Gastroesophageal sphincter (tissue), 4 donors: Measurements from ENCODE around the gene ORMDL3. TPM values are rescaled to one million over a fixed set of nuclear protein-coding genes. Genes with fewer than 3 reads are reported as not detected.

Experiments
- ATAC-seq: fragments of 150-250 bp; one replicate; pipeline ENCODE4 v1.9.1; 2016; ENCODE audit warnings: mild to moderate bottlenecking, moderate library complexity
- H3K27ac ChIP-seq, 4 donors: fragments of 200-600 bp; sonication (generic) in 3 of 4; 1 replicate in 3 of 4; 2 replicates in 1 of 4; pipeline ENCODE4 v1.5.1; 2016 to 2019
- H3K27me3 ChIP-seq: fragments of 200-600 bp; sonication (generic); one replicate; pipeline ENCODE4 v1.5.1; 2019
- H3K36me3 ChIP-seq, 2 donors: fragments of 200-600 bp; sonication (generic); one replicate each; pipeline ENCODE4 v1.5.1; 2019; ENCODE audit warnings: control low read depth in 1 of 2
- H3K4me1 ChIP-seq, 3 donors: fragments of 200-600 bp; sonication (generic); 1 replicate in 2 of 3; 2 replicates in 1 of 3; pipeline ENCODE4 v1.5.1; 2016 to 2019; ENCODE audit warnings: control low read depth in 2 of 3
- H3K4me3 ChIP-seq, 2 donors: fragments of 200-600 bp; sonication (generic); one replicate each; pipeline ENCODE4 v1.5.1; 2019; ENCODE audit warnings: mild to moderate bottlenecking in 1 of 2, moderate library complexity in 1 of 2
- H3K9me3 ChIP-seq, 3 donors: fragments of 200-600 bp; sonication (generic); one replicate each; pipeline ENCODE4 v1.5.1; 2017 to 2019; ENCODE audit warnings: control low read depth in 2 of 3
- EP300 ChIP-seq: sonication (generic); formaldehyde crosslinking; IDR thresholded peaks from one replicate; pipeline ENCODE4 v1.6.1; 2017; ENCODE audit warnings: antibody characterized with exemption, mild to moderate bottlenecking
- POLR2A ChIP-seq, 2 donors: fragments of 450-650 bp; IDR thresholded peaks; one replicate each; pipeline ENCODE4 v1.6.1; 2017; ENCODE audit warnings: antibody characterized with exemption in 2 of 2, mild to moderate bottlenecking in 2 of 2, moderate library complexity in 1 of 2
- POLR2AphosphoS5 ChIP-seq: sonication (generic); formaldehyde crosslinking; IDR thresholded peaks from one replicate; pipeline ENCODE4 v1.6.1; 2017; ENCODE audit warnings: antibody characterized with exemption
- WGBS, 2 donors: methylation state at CpG; one replicate each; pipeline ENCODE4 v1.1.5; 2018; ENCODE audit warnings: low coverage in 1 of 2; 5-methylcytosine and 5-hydroxymethylcytosine counted together
- total RNA-seq, 4 donors: library from RNA; depleted of rRNA; stranded (reverse); fragments of >200 nt; gene quantifications; one replicate each; pipeline ENCODE4 v1.1.0, GENCODE V29; 2016
- TF ChIP-seq, protein P1 (sequence below), 4 experiments: fragments of 200-600 bp in 2 of 4; fragments of 450-650 bp in 2 of 4; sonication (generic) in 1 of 4; IDR thresholded peaks; one replicate each; pipeline ENCODE4 v1.5.1; 2017 to 2019; ENCODE audit warnings: antibody characterized with exemption in 4 of 4, mild to moderate bottlenecking in 2 of 4, moderate library complexity in 2 of 4

ORMDL3 gene
- total RNA-seq, 4 donors from 2014 or later = 41.9 to 51.2 (median 46.9) TPM

DNA sequence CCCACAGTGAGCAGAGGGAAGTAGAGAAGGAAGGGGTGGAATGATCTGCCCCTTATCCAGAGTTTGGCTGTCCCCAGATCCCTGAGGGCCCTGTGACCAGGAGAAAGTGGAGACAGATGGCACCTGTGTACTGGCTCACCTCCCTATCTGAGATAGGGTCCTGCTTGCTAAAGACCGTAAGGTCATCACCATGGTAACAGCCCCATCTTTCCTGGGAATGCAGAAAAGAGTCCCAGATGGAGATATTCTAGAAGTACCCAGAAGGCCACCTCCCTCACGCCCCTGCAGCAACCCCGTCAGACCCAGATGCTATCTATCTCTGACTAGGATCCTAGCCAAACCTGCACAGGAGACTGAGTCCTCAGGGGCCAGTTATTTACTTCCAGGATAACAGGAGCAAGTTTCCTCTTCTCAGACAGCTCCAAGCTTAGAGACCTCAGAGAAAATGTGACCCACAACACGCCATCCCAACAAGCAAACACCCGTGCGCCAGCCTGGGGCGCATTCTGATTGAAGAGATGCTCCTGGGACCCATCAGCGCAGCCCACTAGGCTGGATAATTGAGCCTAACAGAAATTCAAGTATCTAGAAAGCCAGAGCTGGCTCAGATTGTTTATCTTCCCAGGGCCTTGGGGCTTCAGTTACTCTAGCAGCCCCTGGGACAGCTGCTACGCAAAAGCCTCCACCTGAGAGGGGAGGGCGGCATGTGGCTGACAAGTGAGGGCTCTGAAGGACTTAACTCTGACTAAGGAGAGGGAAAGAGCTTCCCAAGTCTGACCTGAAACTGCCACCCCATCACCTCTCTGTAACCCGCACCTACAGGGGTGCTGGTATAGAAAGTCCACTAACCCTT lies 1.9 kb downstream of the ORMDL3 start:
- no peak overlapping the region for H3K4me3 ChIP-seq
- 59 to 84% methylated on average over 2 to 8 of the region's 11 CpGs for WGBS, 2 donors

DNA sequence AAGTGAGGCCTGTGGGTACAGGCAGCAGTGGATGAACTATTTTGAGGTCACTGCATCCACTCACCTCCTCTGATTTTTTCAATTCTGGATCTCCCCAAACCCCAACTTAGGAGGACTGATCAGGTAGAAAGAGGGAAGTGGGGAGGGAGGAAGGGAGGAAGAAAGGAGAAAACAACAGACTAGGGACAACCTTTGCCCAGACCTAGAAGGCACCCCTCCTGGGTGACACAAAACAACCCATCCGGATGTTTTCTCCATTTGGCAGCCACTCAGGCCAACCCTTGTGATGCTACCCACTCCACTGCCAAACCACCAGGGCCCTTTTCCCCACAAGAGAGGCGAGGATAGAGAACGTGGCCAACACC lies 2.7 kb downstream of the ORMDL3 start:
- TF ChIP-seq POLR2AphosphoS5 (no peak), EP300 (no peak), POLR2A (IDR thresholded peaks at IDR 0.05) (no peak)
- TF ChIP-seq, protein P1, sequence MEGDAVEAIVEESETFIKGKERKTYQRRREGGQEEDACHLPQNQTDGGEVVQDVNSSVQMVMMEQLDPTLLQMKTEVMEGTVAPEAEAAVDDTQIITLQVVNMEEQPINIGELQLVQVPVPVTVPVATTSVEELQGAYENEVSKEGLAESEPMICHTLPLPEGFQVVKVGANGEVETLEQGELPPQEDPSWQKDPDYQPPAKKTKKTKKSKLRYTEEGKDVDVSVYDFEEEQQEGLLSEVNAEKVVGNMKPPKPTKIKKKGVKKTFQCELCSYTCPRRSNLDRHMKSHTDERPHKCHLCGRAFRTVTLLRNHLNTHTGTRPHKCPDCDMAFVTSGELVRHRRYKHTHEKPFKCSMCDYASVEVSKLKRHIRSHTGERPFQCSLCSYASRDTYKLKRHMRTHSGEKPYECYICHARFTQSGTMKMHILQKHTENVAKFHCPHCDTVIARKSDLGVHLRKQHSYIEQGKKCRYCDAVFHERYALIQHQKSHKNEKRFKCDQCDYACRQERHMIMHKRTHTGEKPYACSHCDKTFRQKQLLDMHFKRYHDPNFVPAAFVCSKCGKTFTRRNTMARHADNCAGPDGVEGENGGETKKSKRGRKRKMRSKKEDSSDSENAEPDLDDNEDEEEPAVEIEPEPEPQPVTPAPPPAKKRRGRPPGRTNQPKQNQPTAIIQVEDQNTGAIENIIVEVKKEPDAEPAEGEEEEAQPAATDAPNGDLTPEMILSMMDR (IDR thresholded peaks at IDR 0.05) = no peak
- Histone ChIP-seq H3K4me3 (no peak overlapping the region), H3K4me1 (peaks cover 4 to 53% (median 24%) of the 10 kb centered on the region in 3 donors), H3K36me3 (peaks cover 0 to 47% of the 10 kb centered on the region in 2 donors), H3K27me3 (no peaks in the 10 kb centered on the region), H3K9me3 (no peaks in the 10 kb centered on the region), H3K27ac (no peak overlapping the region)
- no peak for ATAC-seq
- 60% methylated on average over 3 of the region's 3 CpGs; no CpG with 5 or more reads in 1 of the 2 donors for WGBS, 2 donors

More for the DNA sequence above, 1.9 kb downstream of the ORMDL3 start:
- Histone ChIP-seq H3K36me3 (peaks cover 0 to 39% of the 10 kb centered on the region in 2 donors), H3K27ac (no peak overlapping the region), H3K4me1 (peaks cover 4 to 56% (median 24%) of the 10 kb centered on the region in 3 donors), H3K9me3 (no peaks in the 10 kb centered on the region), H3K27me3 (no peaks in the 10 kb centered on the region)
- no peak for ATAC-seq
- TF ChIP-seq POLR2A (IDR thresholded peaks at IDR 0.05) (no peak), POLR2AphosphoS5 (no peak), EP300 (no peak)
- TF ChIP-seq, protein P1 (IDR thresholded peaks at IDR 0.05) = no peak

DNA sequence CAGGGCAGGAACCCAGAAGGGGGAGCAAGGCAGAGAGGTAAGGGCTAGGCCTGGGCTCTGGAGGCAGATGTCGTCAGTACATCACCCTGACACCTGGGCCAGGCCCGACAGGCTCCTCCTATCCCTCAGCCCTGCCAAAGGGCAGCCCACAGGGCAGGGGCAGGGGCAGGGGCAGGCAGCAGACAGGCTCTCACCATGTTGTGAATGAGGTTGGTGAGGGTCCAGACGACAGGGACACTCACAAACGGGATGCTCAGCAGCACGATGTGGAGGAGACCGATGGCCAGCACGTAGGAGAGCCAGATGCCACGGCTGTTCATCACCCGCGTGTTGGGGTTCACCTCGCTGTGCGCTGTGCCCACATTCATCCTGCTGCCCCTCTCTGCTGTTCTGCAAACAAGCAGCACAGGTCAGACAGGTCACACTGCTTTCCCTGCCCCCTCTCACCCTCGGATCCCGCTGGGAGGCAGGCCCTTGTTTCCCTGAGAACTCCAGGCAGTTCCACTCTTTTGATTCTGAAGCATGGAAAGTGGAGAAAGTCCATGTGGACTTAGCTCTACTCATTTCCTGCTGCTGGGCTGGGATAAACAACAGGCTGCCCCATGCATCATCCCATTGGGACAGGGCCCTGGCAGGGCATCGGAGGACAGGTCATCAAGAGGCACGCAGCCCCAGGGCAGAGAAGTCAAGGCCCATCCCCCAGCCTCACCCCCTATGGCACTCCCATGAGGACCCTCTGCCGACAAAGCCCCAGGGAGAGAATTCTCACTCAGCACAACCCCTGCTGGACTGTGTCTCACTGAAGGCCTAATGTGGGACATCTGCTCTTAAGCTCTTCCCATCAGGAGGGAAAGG lies 3.3 kb downstream of the ORMDL3 start:
- no peak overlapping the region for H3K27ac ChIP-seq
- H3K9me3 ChIP-seq = no peaks in the 10 kb centered on the region
- H3K27me3 ChIP-seq = no peaks in the 10 kb centered on the region
- peaks cover 0 to 54% of the 10 kb centered on the region in 2 donors for H3K36me3 ChIP-seq
- ATAC-seq = no peak
- WGBS, 2 donors = 50 to 84% methylated on average over 1 to 10 of the region's 17 CpGs
- peaks cover 4 to 47% (median 23%) of the 10 kb centered on the region in 3 donors for H3K4me1 ChIP-seq
- H3K4me3 ChIP-seq = no peak overlapping the region
- TF ChIP-seq EP300 = no peak
- no peak for TF ChIP-seq POLR2AphosphoS5
- TF ChIP-seq POLR2A (IDR thresholded peaks at IDR 0.05) = no peak
- TF ChIP-seq, protein P1 (IDR thresholded peaks at IDR 0.05) = no peak

DNA sequence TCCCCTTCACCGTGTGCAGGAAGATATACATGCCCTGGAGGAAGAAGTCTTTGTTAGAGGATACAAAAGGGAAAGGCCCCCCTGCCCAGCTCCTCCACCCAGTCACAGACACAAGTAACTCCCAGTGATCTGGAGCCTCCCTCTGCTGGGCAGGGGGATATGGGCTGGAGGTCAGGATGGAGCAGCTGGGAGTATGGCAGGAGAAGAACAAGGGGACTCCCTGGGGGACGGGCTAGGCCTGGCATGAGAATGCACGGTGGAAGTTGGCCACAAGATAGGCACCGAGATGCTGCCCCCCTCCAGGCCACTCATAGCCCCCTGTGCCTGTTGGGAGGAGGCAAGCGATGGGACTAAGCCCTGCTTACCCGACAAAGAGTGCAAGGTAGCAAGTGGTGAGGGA lies 4.2 kb downstream of the ORMDL3 start:
- H3K36me3 ChIP-seq = peaks cover 0 to 57% of the 10 kb centered on the region in 2 donors
- no peak for ATAC-seq

More for the DNA sequence above, 4.2 kb downstream of the ORMDL3 start:
- H3K27ac ChIP-seq = no peak overlapping the region
- H3K27me3 ChIP-seq = no peaks in the 10 kb centered on the region
- TF ChIP-seq POLR2A (IDR thresholded peaks at IDR 0.05) (no peak), EP300 (no peak), POLR2AphosphoS5 (no peak)
- TF ChIP-seq, protein P1 (IDR thresholded peaks at IDR 0.05) = no peak
- peaks cover 0 to 39% (median 16%) of the 10 kb centered on the region in 3 donors for H3K4me1 ChIP-seq
- no peaks in the 10 kb centered on the region for H3K9me3 ChIP-seq
- no peak overlapping the region for H3K4me3 ChIP-seq
- WGBS, 2 donors = 50% methylated on average over 1 of the region's 6 CpGs; no CpG with 5 or more reads in 1 of the 2 donors
